GM12874 (cell line): ENCODE data around the gene PRDM10.

ENCODE experiments used
- CTCF ChIP-seq: IDR thresholded peaks from 2 replicates; pipeline ENCODE4 v1.5.1; 2011; ENCODE audit warnings: low read depth, mild to moderate bottlenecking, control low read depth, low read length, moderate library complexity; ENCODE audit not compliant: insufficient read depth

PRDM10 gene

GRCh38 chr11:129947474-129947873 is 55.2 kb downstream of the PRDM10 start:
- no peak for TF ChIP-seq CTCF

GRCh38 chr11:129946965-129947364 is 55.7 kb downstream of the PRDM10 start:
- TF ChIP-seq CTCF, result no peak

- no peak for TF ChIP-seq CTCF
Measured at GRCh38 chr11:129946256-129946655, 56.4 kb downstream of the PRDM10 start.

- no peak for TF ChIP-seq CTCF
Measured at GRCh38 chr11:129945373-129945772, 57.3 kb downstream of the PRDM10 start.

- TF ChIP-seq CTCF, result no peak
Measured at GRCh38 chr11:129944696-129945095, 57.9 kb downstream of the PRDM10 start.

- TF ChIP-seq CTCF, result no peak
Measured at GRCh38 chr11:129943036-129943435, 59.6 kb downstream of the PRDM10 start.

- no peak for TF ChIP-seq CTCF
Measured at GRCh38 chr11:129939510-129939909, 63.1 kb downstream of the PRDM10 start.

- no peak for TF ChIP-seq CTCF
Measured at GRCh38 chr11:129938764-129939163, 63.9 kb downstream of the PRDM10 start.
